Central memory CD8-positive, alpha-beta T cell (primary cell): ENCODE data around the gene CAGE1.
"Not testable (repeated sequence)": the region's sequence is repeated elsewhere in the genome, so short reads cannot be mapped to it uniquely, and the experiment has no call there.

Experiments used
- ATAC-seq: fragments of 150-1000 bp; cut with Tn5 transposase; replicated peaks from 2 replicates; pipeline ENCODE4 v1.10.0; 2022; ENCODE audit warnings: mild to moderate bottlenecking, moderate FRiP score, moderate number of reproducible peaks; ENCODE audit not compliant: poor library complexity, severe bottlenecking; ENCODE audit errors: extremely low read depth
- DNase-seq, 2 donors: peaks; one replicate each; pipeline ENCODE4 v3.0.0; 2021; ENCODE audit warnings: low spot score in 2 of 2
- H3K27ac Mint-ChIP-seq: one replicate; pipeline ENCODE4 v1.8.0; 2022; ENCODE audit warnings: low read depth, mild to moderate bottlenecking, moderate library complexity, mixed read lengths
- H3K27me3 Mint-ChIP-seq: one replicate; pipeline ENCODE4 v1.8.0; 2022; ENCODE audit warnings: mixed read lengths
- H3K36me3 Mint-ChIP-seq: one replicate; pipeline ENCODE4 v1.8.0; 2022; ENCODE audit warnings: mild to moderate bottlenecking, moderate library complexity, mixed read lengths; ENCODE audit not compliant: insufficient read depth
- H3K4me1 Mint-ChIP-seq: one replicate; pipeline ENCODE4 v1.8.0; 2022; ENCODE audit warnings: mixed read lengths
- H3K4me3 Mint-ChIP-seq: one replicate; pipeline ENCODE4 v1.8.0; 2022; ENCODE audit warnings: mild to moderate bottlenecking, moderate library complexity, mixed read lengths
- H3K9me3 Mint-ChIP-seq: one replicate; pipeline ENCODE4 v1.8.0; 2022; ENCODE audit warnings: mixed read lengths

CAGE1 gene

GRCh38 chr6:7344773-7345450, 44.6 kb downstream of the CAGE1 start:
- H3K36me3 Mint-ChIP-seq, DNase-seq, H3K9me3 Mint-ChIP-seq, H3K27ac Mint-ChIP-seq, H3K4me3 Mint-ChIP-seq, H3K4me1 Mint-ChIP-seq, ATAC-seq: not testable (repeated sequence)
- H3K27me3 Mint-ChIP-seq: peaks cover 52% of the 10 kb centered on the region

GRCh38 chr6:7343546-7344475, 45.7 kb downstream of the CAGE1 start:
- Mint-ChIP-seq H3K4me3 (no peak overlapping the region), H3K36me3 (no peaks in the 10 kb centered on the region), H3K9me3 (no peaks in the 10 kb centered on the region), H3K27me3 (peaks cover 41% of the 10 kb centered on the region), H3K4me1 (no peaks in the 10 kb centered on the region), H3K27ac (no peak overlapping the region)
- DNase-seq (no peak), ATAC-seq (no peak)

GRCh38 chr6:7341989-7342742, 47.4 kb downstream of the CAGE1 start:
- no peaks in the 10 kb centered on the region for H3K4me1 Mint-ChIP-seq
- no peak overlapping the region for H3K27ac Mint-ChIP-seq
- H3K27me3 Mint-ChIP-seq: peaks cover 26% of the 10 kb centered on the region
- DNase-seq (no peak), ATAC-seq (no peak)
- no peak overlapping the region for H3K4me3 Mint-ChIP-seq
- no peaks in the 10 kb centered on the region for H3K36me3 Mint-ChIP-seq
- H3K9me3 Mint-ChIP-seq: no peaks in the 10 kb centered on the region

- no peak overlapping the region for H3K27ac Mint-ChIP-seq
- ATAC-seq (no peak), DNase-seq (no peak)
- H3K27me3 Mint-ChIP-seq: peaks cover 26% of the 10 kb centered on the region
- H3K9me3 Mint-ChIP-seq: no peaks in the 10 kb centered on the region
- H3K4me1 Mint-ChIP-seq: no peaks in the 10 kb centered on the region
- no peak overlapping the region for H3K4me3 Mint-ChIP-seq
- H3K36me3 Mint-ChIP-seq: no peaks in the 10 kb centered on the region
Observed at GRCh38 chr6:7341271-7341670, 48.3 kb downstream of the CAGE1 start.

GRCh38 chr6:7339007-7339732, 50.4 kb downstream of the CAGE1 start:
- H3K4me1 Mint-ChIP-seq, H3K9me3 Mint-ChIP-seq, ATAC-seq, DNase-seq, H3K36me3 Mint-ChIP-seq, H3K4me3 Mint-ChIP-seq, H3K27ac Mint-ChIP-seq: not testable (repeated sequence)
- H3K27me3 Mint-ChIP-seq: peaks cover 26% of the 10 kb centered on the region

- Mint-ChIP-seq H3K36me3 (no peaks in the 10 kb centered on the region), H3K4me3 (no peak overlapping the region), H3K27ac (no peak overlapping the region), H3K4me1 (no peaks in the 10 kb centered on the region), H3K9me3 (no peaks in the 10 kb centered on the region), H3K27me3 (peaks cover 16% of the 10 kb centered on the region)
- ATAC-seq (no peak), DNase-seq (no peak)
Observed at GRCh38 chr6:7338031-7338430, 51.5 kb downstream of the CAGE1 start.

- H3K4me3 Mint-ChIP-seq: no peak overlapping the region
- no peaks in the 10 kb centered on the region for H3K27me3 Mint-ChIP-seq
- no peaks in the 10 kb centered on the region for H3K9me3 Mint-ChIP-seq
- DNase-seq (no peak), ATAC-seq (no peak)
- H3K27ac Mint-ChIP-seq: no peak overlapping the region
- no peaks in the 10 kb centered on the region for H3K4me1 Mint-ChIP-seq
- no peaks in the 10 kb centered on the region for H3K36me3 Mint-ChIP-seq
Observed at GRCh38 chr6:7335519-7335918, 54.0 kb downstream of the CAGE1 start.

- Mint-ChIP-seq H3K27ac (no peak overlapping the region), H3K4me3 (no peak overlapping the region), H3K9me3 (no peaks in the 10 kb centered on the region), H3K27me3 (no peaks in the 10 kb centered on the region), H3K36me3 (no peaks in the 10 kb centered on the region), H3K4me1 (no peaks in the 10 kb centered on the region)
- DNase-seq (no peak), ATAC-seq (no peak)
Observed at GRCh38 chr6:7334685-7335084, 54.9 kb downstream of the CAGE1 start.

GRCh38 chr6:7332090-7332745, 57.3 kb downstream of the CAGE1 start:
- Mint-ChIP-seq H3K36me3 (no peaks in the 10 kb centered on the region), H3K27ac (no peak overlapping the region), H3K4me3 (no peak overlapping the region), H3K27me3 (no peaks in the 10 kb centered on the region), H3K9me3 (no peaks in the 10 kb centered on the region), H3K4me1 (no peaks in the 10 kb centered on the region)
- no peak for DNase-seq
- no peak for ATAC-seq

GRCh38 chr6:7331452-7331851, 58.1 kb downstream of the CAGE1 start:
- H3K4me3 Mint-ChIP-seq: no peak overlapping the region
- no peaks in the 10 kb centered on the region for H3K27me3 Mint-ChIP-seq
- no peaks in the 10 kb centered on the region for H3K9me3 Mint-ChIP-seq
- no peak overlapping the region for H3K27ac Mint-ChIP-seq
- ATAC-seq (no peak), DNase-seq (no peak)
- H3K36me3 Mint-ChIP-seq: no peaks in the 10 kb centered on the region
- H3K4me1 Mint-ChIP-seq: no peaks in the 10 kb centered on the region

- Mint-ChIP-seq H3K9me3 (peaks cover 5% of the 10 kb centered on the region), H3K4me1 (no peaks in the 10 kb centered on the region), H3K4me3 (no peak overlapping the region), H3K27me3 (peaks cover 19% of the 10 kb centered on the region), H3K36me3 (no peaks in the 10 kb centered on the region), H3K27ac (no peak overlapping the region)
- DNase-seq: no peak
- no peak for ATAC-seq
Observed at GRCh38 chr6:7328243-7328642, 61.3 kb downstream of the CAGE1 start.

- no peak for DNase-seq
- Mint-ChIP-seq H3K27me3 (peaks cover 19% of the 10 kb centered on the region), H3K4me3 (no peak overlapping the region), H3K27ac (no peak overlapping the region), H3K36me3 (no peaks in the 10 kb centered on the region), H3K4me1 (no peaks in the 10 kb centered on the region), H3K9me3 (peaks cover 5% of the 10 kb centered on the region)
- ATAC-seq: no peak
Observed at GRCh38 chr6:7325750-7326149, 63.8 kb downstream of the CAGE1 start.
